Measurements from ENCODE around the gene F10.

F10 gene

DNA sequence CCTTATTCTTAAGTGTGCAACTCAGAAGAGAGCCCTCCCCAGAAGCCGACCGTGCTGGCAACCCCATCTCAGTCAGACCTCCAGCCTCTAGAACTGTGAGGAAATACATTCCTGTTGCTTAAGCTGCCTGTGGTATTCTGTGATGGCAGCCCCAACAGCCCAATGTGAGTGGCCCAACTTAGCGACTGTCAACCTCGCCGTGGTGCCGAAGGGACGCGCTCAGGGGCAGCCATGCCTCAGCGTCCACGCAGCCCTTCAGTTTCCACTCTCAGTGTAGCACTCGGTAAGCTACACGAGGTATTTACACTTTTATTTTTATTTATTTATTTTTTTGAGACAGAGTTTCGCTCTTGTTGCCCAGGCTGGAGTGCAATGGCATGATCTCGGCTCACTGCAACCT, 54.2 kb downstream of the F10 start:
- no peak for FAIRE-seq

DNA sequence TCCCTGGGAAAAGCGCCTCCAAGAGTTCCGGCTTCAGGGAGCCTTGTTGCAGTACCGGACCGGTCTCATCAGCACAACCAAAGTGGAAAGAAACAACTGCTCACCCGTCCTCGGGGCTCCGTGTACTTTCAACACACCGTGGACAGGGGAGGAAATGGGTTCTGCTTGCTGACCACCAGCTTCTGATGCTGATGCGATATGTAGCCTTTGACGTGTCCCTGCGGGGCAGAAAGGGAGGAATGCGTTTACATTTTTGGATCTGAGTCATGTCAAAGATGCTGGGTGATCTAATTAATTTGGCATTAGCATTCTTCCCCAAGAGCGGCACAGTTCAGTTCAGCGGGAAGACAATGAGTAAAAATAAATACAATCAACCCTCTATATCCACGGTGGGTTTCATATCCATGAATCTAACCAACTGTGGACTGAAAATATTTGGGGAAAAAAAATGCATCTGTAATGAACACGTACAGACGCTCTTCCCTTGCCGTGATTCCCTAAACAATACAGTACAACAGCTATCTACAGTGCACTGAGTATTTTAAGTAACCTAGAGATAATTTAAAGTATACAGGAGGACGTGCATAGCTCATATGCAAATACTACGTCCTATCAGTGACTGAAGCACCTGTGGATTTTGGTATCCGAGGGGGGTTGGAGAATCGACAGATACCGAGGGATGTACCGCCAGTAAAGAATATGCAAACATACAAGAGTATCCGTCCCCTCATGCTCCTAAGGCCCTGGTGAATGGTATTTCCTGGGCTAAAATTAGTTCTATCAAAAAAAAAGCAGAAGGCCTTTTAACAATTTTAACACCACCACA, 55.7 kb downstream of the F10 start:
- no peak for FAIRE-seq

DNA sequence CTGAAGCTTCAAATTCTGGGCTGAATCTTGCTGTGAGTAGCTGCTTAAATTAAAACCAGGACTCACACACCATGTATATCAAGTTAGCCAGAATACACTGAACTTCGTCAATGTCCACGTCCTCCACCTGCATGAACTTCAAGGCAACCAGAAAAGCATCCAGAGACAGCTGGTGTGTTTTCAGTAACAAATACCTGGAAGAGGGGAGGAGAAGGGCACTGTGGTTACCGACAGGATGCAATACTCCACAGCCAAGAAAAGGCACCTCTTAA, 56.2 kb downstream of the F10 start:
- FAIRE-seq = no peak

DNA sequence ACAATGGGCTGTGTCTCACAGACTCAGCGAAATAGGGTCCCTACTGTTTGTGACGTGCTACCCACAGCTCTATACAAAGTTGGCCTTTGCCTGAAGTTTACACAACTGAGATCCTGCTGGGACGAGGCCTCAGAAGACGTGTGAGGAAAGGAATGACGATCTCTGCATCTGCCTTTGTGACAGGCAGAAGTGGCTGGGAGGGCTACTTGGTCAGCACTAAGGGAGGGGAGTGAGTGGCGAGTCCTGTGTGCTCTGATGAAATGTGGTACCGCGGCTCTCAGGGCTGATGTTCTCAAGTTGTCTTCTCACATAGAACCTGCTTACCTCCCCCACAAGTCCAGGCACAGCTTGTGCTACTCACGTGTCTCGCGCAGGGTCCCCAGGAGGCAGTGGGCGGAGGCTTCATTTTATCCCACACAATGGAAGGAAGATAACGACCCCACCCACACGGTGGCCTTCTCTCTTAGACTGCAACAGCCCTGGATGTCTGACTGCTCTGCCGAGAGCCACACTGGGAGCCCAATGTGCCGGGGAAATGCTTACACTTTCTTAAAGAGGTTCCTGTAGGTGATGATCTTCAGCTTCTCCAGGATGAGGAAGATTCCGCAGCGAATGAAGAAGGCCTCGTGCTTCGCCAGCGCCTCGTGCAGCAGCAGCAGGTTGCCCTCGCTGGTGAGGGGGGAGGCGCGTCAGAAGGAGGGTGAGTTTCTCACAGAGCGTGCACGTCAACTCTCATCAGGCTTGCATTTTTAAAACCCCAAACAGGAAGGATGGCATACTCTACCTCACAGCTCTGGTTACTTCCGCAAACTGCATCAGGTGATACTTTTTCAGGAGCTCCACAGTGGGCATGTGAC, 57.0 kb downstream of the F10 start:
- no peak for FAIRE-seq

DNA sequence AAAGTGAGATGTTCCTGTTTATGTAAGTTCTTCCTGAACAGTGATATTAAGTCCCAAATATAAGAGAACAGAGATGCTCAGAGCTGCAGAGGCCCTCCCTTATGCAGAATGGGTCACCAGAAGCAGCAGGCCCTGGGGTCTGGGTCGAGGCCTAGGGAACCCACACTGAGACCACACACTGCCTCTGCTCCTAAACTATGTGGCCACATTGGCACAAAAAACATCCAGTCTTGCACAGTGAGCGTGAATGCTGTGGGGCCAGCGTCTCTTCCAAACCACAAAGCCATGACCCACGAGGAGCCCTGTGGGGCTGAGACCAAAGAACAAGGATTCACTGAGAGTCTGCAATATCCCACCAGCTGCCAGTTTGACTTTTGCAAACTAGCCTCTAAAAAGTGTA, 59.4 kb downstream of the F10 start:
- no peak for FAIRE-seq

DNA sequence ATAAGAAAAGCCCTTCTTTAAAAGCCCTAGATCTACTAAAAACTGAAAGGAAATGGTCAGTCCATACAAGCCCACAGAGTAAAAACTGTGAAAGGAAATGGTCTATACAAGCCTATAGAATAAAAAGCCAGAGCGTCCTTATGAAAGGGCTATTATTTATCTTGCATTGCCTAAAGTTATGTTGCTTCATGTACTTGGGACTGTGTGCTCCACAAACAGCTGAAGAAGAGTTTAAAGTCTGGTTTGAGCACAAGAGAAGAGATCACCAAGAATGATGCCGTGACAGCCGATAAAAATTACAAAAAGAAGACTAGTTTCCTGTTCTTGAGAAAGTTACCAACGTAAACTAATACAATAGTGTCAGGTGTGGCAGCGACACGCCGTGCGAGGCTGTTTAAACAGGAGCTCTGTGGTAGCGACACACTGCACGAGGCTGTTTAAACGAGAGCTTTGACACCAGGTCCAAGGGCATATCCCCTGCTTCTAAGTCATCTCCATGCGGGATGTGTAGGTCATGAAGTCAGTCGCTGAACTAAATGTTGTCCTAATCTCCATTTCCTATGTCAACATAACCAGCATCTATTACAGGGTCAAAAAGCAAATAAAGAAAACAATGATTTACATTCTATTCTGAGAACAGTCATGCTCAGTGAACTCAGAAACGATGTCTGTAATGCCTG, 61.0 kb downstream of the F10 start:
- FAIRE-seq = no peak

DNA sequence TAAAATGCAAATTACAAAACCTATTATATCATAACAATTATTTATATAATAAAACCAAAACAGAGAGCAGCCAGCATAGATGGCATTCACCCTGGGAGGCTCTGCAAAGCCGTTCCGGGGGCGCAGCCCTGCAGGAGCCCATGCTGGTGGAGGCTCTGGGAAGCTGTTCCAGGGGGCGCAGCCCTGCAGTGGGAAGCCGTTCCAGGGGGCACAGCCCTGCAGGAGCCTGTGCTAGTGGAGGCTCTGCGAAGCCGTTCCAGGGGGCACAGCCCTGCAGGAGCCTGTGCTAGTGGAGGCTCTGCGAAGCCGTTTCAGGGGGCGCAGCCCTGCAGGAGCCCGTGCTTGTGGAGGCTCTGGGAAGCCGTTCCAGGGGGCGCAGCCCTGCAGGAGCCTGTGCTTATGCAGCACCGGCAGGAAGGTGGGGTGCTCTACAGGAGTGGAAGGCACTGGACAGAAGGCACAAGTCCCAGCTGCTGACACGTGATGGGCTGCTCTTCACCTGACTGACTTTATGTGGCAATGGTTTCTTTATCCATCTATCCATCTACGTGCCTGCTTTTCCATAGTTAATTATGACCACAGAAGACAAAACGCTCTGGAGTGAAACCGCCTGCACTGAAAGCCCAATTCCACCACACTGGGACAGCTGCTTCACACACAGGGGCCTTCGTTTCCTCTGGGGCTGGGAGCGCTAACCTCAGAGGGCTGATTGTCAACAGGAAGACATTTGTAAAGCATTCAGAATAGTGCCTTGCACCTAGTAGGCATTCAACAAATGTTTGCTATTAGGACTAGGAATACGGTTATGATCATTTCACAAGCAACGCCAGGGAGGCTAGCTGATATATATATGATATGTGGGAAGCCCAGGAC, 62.2 kb downstream of the F10 start:
- no peak for FAIRE-seq

DNA sequence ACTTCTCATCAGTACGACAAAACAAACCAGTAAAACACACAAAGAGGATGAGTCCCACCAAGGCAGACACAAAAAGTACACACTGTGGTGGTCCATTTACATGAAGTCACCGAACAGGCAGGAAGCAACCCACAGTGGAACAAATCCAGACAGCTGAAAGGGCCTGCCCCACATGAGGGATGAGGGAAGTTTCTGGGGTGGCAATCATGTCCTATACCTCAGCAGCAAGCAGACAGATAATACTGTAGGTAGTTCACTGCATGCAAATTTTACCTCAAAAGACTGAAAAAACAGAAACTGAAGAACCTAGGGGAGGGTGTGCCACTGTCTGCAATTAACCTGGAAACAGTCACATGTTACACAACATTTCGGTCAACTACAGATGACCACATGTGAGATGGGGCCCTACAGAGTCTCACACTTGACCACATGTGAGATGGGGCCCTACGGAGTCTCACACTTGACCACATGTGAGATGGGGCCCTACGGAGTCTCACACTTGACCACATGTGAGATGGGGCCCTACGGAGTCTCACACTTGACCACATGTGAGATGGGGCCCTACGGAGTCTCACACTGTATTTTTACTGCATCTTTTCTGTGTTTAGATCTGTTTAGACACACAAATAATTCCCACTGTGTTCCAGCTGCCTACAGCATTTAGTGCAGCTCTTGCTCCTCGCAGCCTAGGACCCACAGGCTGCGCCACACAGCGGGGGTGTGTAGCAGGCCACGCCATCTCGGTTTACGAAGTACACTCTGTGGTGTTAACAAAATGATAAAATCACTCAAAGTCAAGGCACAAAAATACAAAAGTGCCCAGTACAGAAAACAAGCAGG, 63.7 kb downstream of the F10 start:
- no peak for FAIRE-seq

DNA sequence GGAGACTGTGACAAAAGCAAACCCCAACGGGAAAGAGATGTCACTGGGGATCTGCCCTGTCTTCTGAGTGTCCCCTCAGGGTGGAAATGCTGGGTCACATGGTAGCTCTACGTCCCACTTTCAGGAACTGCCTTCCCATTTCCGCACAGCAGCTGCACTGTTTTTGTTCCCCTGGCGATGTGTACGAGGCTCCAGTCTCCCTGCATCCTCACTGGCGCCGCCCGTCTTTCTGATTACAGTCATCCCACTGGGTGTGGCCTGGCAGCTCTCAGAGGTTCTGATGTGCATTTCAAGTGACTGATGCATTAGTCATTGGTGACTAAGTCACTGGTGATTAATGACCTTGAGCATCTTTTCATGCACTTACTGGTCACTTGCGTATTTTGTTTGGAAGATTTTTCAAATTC, 64.7 kb downstream of the F10 start:
- FAIRE-seq = peak; percentile 48

DNA sequence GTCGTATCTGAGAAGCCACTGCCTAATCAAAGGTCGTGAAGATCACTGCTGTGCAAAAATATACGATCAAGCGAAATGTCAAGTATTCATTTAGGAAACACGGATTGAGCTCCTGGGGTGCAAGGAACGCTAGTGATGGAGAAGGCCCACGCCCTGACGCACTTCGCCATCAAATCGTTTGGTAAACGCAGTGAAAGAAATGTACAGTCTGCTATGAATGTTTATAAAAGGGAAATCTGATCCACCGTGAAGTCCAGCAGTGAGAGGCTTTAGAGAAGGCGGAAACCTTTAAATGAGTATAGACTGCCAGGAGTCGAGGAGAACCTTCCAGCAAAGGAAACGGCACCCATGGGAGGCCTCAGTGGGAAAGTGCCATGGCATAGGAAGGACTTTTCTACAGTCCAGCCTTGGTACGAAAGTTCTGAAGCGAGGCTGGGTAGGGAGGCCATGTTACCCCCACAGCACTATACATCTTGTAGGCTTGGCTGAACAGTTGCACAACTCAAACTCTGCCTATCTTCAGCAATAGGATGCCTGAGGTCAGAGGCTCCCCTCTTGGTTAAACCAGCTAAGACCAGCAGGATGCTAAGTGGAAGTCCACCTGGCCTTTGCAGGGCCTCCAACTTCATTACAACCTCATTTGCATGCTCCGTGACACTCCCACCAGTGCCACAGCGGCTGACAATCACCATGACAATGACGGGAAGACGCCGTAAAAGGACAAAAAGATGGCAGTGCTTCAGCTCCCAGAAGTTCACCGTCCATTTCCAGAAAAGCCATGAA, 65.5 kb downstream of the F10 start:
- no peak for FAIRE-seq

DNA sequence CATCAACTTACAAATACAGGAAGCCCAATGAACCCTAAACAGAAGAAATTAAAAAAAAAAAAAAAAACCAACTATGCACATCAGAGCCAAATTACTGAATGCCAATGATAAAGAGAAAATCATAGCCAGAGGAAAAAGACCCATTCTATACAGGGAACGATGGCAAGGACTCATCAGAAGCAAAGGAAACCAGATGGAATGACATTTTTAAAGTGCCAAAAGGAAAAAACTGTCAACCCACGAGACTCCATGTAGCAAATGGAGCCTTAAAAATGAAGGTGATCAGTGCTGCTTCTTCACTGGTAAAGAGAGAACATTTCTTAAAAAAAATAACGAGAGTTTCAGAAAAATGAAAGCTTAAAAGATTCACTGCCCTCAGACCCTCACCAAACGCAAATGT, 67.6 kb downstream of the F10 start:
- no peak for FAIRE-seq

DNA sequence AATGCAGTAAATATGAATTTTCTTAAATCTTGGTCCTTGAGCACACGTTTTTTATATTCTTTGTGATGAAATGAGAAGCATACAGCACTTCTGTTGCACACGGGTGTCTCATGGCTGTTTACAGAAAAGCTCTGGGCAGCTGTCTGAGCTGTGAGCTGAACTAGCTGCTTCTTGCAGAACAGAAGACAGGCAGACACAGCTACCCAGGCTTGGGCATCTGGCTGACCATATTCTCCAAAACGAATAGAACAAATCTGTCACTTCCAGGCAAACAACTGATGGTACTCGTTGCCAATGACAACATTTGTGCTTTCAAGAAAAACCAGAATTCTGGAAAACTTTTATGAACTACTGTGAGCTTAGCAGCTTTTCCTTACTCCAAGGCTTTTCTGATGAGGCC, 69.7 kb downstream of the F10 start:
- FAIRE-seq = no peak

DNA sequence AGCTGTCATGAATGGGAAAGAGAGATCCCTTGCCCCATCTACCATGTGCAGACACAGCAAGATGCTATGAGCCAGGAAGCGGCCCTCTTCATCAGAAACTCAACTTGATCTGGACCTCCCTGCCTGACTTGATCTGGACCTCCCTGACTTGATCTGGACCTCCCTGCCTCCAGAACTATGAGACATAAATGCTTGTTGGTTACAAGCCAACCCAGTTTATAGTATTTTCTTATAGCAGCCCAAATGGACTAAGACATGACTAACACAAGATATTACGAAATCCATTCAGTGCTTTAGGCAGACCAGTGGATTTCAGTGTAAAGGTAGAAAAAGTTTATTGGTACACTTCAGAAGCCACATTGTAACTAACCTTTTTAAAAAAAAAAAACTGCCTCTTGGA, 70.3 kb downstream of the F10 start:
- no peak for FAIRE-seq

DNA sequence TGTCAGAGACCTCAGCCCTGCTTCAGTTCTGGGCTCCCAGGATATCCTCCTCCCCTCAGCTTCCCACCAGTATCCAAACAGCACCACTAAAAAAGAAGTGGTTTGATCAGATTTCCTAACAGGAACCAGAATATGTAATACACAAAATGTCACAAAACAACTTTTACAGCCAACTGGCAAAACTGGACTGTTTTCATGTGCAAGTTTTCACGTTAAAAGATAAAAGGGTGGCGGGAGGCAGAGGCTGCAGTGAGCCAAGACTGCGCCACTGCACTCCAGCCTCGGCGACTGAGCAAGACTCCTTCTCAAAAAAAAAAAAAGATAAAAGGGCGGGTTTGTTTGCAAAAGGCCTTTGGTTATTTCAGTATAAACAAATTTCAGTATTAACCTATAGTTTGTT, 72.8 kb downstream of the F10 start:
- no peak for FAIRE-seq

DNA sequence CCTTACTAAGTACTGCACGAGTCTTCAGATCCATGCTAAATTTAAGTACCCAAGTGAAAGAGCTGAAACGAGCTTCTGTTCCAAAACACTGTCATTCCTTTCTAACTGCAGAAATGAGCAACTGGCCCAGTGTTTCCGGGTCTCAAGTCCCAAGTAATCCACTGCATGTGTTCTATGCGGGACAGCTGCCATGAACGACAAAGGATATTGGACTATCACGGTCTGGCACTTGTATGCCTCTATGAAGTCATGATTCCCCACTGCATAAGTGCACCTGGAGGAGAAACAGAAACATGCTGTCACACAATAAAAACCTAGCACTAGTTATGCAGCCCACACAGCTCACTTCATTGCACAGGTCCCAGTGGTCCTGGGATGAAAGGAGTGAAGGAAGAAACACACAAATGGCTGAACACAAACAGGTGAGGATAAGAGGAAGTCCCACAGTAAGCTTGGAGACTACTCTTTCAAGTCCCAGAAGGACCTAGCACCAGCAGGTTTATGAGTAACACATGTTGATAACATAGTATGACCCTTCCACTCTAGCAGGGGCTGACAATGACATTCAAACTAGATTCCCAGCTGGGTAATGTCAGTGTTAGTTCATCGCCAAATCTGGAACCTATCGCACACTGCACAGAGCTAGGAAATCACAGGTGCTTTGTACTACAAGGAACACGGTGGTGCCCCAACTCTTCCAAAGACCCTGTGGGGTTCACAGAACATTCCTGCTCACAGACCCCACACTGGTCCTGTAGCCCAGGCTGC, 74.6 kb downstream of the F10 start:
- no peak for FAIRE-seq

Data from G401.6 (cell line).